Common myeloid progenitor, CD34-positive (primary cell): ENCODE results near the gene TMBIM1.

ENCODE experiments used
- CTCF ChIA-PET: fragments of 350-600 bp; sonication (Branson Sonifier 250); formaldehyde crosslinking; loops from one replicate; lab custom pipeline; 2021; ENCODE audit warnings: antibody characterized with exemption; lab: Charles Lee
- POLR2A ChIA-PET: fragments of 350-600 bp; sonication (Branson Sonifier 250); formaldehyde crosslinking; loops from one replicate; lab custom pipeline; 2021; ENCODE audit warnings: antibody characterized with exemption; lab: Charles Lee
- DNase-seq, 3 donors: peaks; one replicate each; pipeline versions ENCODE4 v3.0.0 to v3.0.0-alpha.2; 2013
- H3K27ac ChIP-seq, 2 experiments: 1 replicate in 1 of 2; 2 replicates in 1 of 2; pipeline ENCODE4 v1.7.0; 2013; ENCODE audit warnings: inconsistent platforms in 2 of 2, low read length in 2 of 2, mild to moderate bottlenecking in 2 of 2, low read depth in 1 of 2, moderate library complexity in 1 of 2; ENCODE audit not compliant: severe bottlenecking in 2 of 2, insufficient read depth in 1 of 2, poor library complexity in 1 of 2
- H3K27me3 ChIP-seq, 5 experiments: replicated peaks in 2 of 5; 1 replicate in 3 of 5; 2 replicates in 2 of 5; pipeline versions ENCODE4 v1.6.1 to v1.7.0; 2013; ENCODE audit warnings: low read length in 4 of 5, mild to moderate bottlenecking in 2 of 5, moderate library complexity in 2 of 5, inconsistent platforms in 1 of 5; ENCODE audit not compliant: insufficient read depth in 5 of 5, control insufficient read depth in 4 of 5
- H3K36me3 ChIP-seq, 4 experiments: 1 replicate in 2 of 4; 2 replicates in 2 of 4; pipeline versions ENCODE4 v1.6.1 to v1.7.0; 2013; ENCODE audit warnings: low read length in 3 of 4, control low read depth in 1 of 4, mild to moderate bottlenecking in 1 of 4; ENCODE audit not compliant: control insufficient read depth in 4 of 4, insufficient read depth in 4 of 4
- H3K4me1 ChIP-seq, 4 experiments: 1 replicate in 3 of 4; 2 replicates in 1 of 4; pipeline versions ENCODE4 v1.6.1 to v1.7.1; 2013; ENCODE audit warnings: low read length in 3 of 4, mild to moderate bottlenecking in 3 of 4, control low read depth in 1 of 4, inconsistent platforms in 1 of 4, moderate library complexity in 1 of 4; ENCODE audit not compliant: control insufficient read depth in 4 of 4, insufficient read depth in 4 of 4; ENCODE audit errors: control extremely low read depth in 1 of 4
- H3K4me3 ChIP-seq, 7 experiments: 1 replicate in 4 of 7; 2 replicates in 3 of 7; pipeline versions ENCODE4 v1.5.1 to v1.7.0; 2013; ENCODE audit warnings: mild to moderate bottlenecking in 7 of 7, low read length in 6 of 7, moderate library complexity in 6 of 7, inconsistent platforms in 2 of 7, low read depth in 2 of 7, control low read depth in 1 of 7; ENCODE audit not compliant: insufficient read depth in 4 of 7, control insufficient read depth in 1 of 7; ENCODE audit errors: extremely low read depth in 1 of 7
- H3K9me3 ChIP-seq, 5 experiments: 1 replicate in 4 of 5; 2 replicates in 1 of 5; pipeline versions ENCODE4 v1.6.1 to v1.7.1; 2013; ENCODE audit warnings: low read length in 4 of 5, mild to moderate bottlenecking in 2 of 5, inconsistent platforms in 1 of 5, low read depth in 1 of 5, moderate library complexity in 1 of 5; ENCODE audit not compliant: control insufficient read depth in 4 of 5, insufficient read depth in 2 of 5; ENCODE audit errors: control extremely low read depth in 1 of 5
- WGBS: methylation state at CpG from one replicate; pipeline ENCODE4 v1.1.5; 2013; ENCODE audit not compliant: insufficient coverage; 5-methylcytosine and 5-hydroxymethylcytosine counted together

TMBIM1 gene

GRCh38 chr2:218301176-218301819 lies 9.0 kb upstream of the TMBIM1 start:
- Histone ChIP-seq H3K4me1 (peaks cover 0 to 10% (median 3%) of the 10 kb centered on the region in 4 experiments), H3K27ac (peak overlapping the region in 1 of 2 experiments; percentile 65), H3K36me3 (no peaks in the 10 kb centered on the region), H3K9me3 (no peaks in the 10 kb centered on the region), H3K4me3 (no peak overlapping the region), H3K27me3 (no peaks in the 10 kb centered on the region)
- peak; percentile 91 to 96 (median 93) for DNase-seq
- ChIA-PET POLR2A (interaction anchor here (1.9 to 2.5 kb wide), 2 partner anchors 22 to 55 kb away, joined by 6 to 7 read pairs; partner anchors contain the start of gene CATIP), CTCF (interaction anchor here (0.8 to 23.0 kb wide), 20 partner anchors 9 to 163 kb away, joined by 3 to 451 read pairs (median 10); partner anchors contain the start of genes AAMP, ARPC2, CATIP and PNKD)
- WGBS = 10% methylated on average over 8 of the region's 9 CpGs

DNA sequence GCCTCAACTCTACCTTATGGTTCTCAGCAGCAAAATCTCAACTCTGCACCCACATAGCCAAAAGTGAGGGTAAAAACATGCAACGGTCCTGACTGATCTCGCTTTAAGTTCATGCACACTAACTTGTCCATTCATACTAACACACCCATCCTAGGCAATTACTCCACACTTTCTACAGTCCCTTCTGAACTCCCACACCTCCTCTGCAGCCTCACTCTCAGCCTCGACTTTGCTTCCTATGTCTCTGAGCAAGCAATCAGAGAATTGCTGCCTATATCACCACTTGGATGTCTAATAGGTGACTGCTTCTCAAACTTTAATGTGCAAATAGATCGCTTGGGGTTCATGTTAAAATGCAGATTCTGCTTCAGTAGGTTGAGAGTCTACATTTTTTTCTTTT lies 7.8 kb upstream of the TMBIM1 start:
- ChIA-PET CTCF (interaction anchor here (0.9 to 23.0 kb wide), 6 partner anchors 8 to 59 kb away, joined by 4 to 451 read pairs (median 173); partner anchors contain the start of genes AAMP, CATIP and PNKD), POLR2A (interaction anchor here (1.1 to 2.5 kb wide), 2 partner anchors 23 to 96 kb away, joined by 4 to 7 read pairs; no protein-coding TSS in a partner anchor)
- no peak overlapping the region for H3K27ac ChIP-seq
- no peak for DNase-seq
- no peaks in the 10 kb centered on the region for H3K9me3 ChIP-seq
- 100% methylated on average over 2 of the region's 4 CpGs for WGBS
- no peak overlapping the region for H3K4me3 ChIP-seq
- no peaks in the 10 kb centered on the region for H3K27me3 ChIP-seq
- peaks cover 0 to 10% (median 3%) of the 10 kb centered on the region in 4 experiments for H3K4me1 ChIP-seq
- H3K36me3 ChIP-seq = no peaks in the 10 kb centered on the region

GRCh38 chr2:218298314-218298875 lies 6.1 kb upstream of the TMBIM1 start:
- CTCF ChIA-PET = interaction anchor here (1.2 to 23.0 kb wide), 6 partner anchors 8 to 96 kb away, joined by 3 to 451 read pairs (median 173); partner anchors contain the start of genes AAMP, CATIP and PNKD
- Histone ChIP-seq H3K27me3 (no peaks in the 10 kb centered on the region), H3K4me1 (peaks cover 0 to 18% (median 9%) of the 10 kb centered on the region in 4 experiments), H3K4me3 (no peak overlapping the region), H3K9me3 (no peaks in the 10 kb centered on the region), H3K36me3 (no peaks in the 10 kb centered on the region), H3K27ac (no peak overlapping the region)
- POLR2A ChIA-PET = no interaction called here
- no peak for DNase-seq
- 97% methylated on average over 6 of the region's 6 CpGs for WGBS

GRCh38 chr2:218296847-218297246 lies 4.5 kb upstream of the TMBIM1 start:
- Histone ChIP-seq H3K27ac (no peak overlapping the region), H3K27me3 (no peaks in the 10 kb centered on the region), H3K4me3 (no peak overlapping the region), H3K4me1 (peaks cover 0 to 30% (median 19%) of the 10 kb centered on the region in 4 experiments), H3K36me3 (no peaks in the 10 kb centered on the region), H3K9me3 (no peaks in the 10 kb centered on the region)
- peak in 1 of 3 donors; percentile 23 for DNase-seq
- ChIA-PET CTCF (interaction anchor here (1.0 to 23.0 kb wide), 8 partner anchors 10 to 108 kb away, joined by 3 to 451 read pairs (median 14); partner anchors contain the start of genes AAMP, CATIP and PNKD), POLR2A (no interaction called here)
- WGBS = 92% methylated on average over 6 of the region's 7 CpGs

DNA sequence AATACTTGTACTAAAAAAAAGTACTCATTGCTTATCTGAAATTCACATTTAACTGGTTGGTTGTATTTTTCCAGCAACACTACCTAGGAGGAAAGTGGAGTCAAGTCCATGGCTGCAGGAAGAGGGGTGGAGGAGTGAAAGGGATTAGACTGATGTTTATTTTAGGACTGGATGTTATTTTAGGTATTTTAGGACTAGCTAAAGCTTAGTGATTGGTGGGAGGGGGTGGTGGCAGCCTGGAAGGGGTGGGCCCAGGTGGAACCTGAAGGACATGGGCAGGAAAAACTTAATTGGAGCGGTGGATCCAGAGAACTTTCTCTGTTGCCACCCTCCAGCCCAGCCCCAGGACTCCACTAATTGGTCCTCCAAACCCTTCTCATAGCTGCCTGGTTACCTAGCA lies 3.9 kb upstream of the TMBIM1 start:
- 100% methylated on average over 1 of the region's 1 CpG for WGBS
- Histone ChIP-seq H3K27ac (no peak overlapping the region), H3K27me3 (no peaks in the 10 kb centered on the region), H3K36me3 (no peaks in the 10 kb centered on the region), H3K4me3 (no peak overlapping the region), H3K4me1 (peaks cover 0 to 34% (median 25%) of the 10 kb centered on the region in 4 experiments), H3K9me3 (no peaks in the 10 kb centered on the region)
- ChIA-PET CTCF (interaction anchor here (1.0 to 23.0 kb wide), 9 partner anchors 8 to 109 kb away, joined by 3 to 451 read pairs (median 14); partner anchors contain the start of genes AAMP, CATIP and PNKD), POLR2A (no interaction called here)
- no peak for DNase-seq

- H3K27ac ChIP-seq = no peak overlapping the region
- WGBS = 95% methylated on average over 6 of the region's 7 CpGs
- no peaks in the 10 kb centered on the region for H3K36me3 ChIP-seq
- no peaks in the 10 kb centered on the region for H3K9me3 ChIP-seq
- H3K4me3 ChIP-seq = no peak overlapping the region
- H3K27me3 ChIP-seq = no peaks in the 10 kb centered on the region
- peaks cover 6 to 43% (median 35%) of the 10 kb centered on the region in 4 experiments for H3K4me1 ChIP-seq
- CTCF ChIA-PET = interaction anchor here (1.0 to 23.0 kb wide), 11 partner anchors 8 to 110 kb away, joined by 3 to 451 read pairs (median 14); partner anchors contain the start of genes AAMP, CATIP and PNKD
- no peak for DNase-seq
- POLR2A ChIA-PET = interaction anchor here (0.6 kb wide), 1 partner anchor 52 kb away, joined by 3 read pairs; no protein-coding TSS in a partner anchor
These were observed 2.7 kb upstream of the TMBIM1 start for GRCh38 chr2:218295029-218295428.
